Measurements from ENCODE around the gene UFD1. TPM values are rescaled to one million over a fixed set of nuclear protein-coding genes. Genes with fewer than 3 reads are reported as not detected.

The UFD1 gene
- total RNA-seq, 1 experiment from 2014 or later = 57.9 TPM

DNA sequence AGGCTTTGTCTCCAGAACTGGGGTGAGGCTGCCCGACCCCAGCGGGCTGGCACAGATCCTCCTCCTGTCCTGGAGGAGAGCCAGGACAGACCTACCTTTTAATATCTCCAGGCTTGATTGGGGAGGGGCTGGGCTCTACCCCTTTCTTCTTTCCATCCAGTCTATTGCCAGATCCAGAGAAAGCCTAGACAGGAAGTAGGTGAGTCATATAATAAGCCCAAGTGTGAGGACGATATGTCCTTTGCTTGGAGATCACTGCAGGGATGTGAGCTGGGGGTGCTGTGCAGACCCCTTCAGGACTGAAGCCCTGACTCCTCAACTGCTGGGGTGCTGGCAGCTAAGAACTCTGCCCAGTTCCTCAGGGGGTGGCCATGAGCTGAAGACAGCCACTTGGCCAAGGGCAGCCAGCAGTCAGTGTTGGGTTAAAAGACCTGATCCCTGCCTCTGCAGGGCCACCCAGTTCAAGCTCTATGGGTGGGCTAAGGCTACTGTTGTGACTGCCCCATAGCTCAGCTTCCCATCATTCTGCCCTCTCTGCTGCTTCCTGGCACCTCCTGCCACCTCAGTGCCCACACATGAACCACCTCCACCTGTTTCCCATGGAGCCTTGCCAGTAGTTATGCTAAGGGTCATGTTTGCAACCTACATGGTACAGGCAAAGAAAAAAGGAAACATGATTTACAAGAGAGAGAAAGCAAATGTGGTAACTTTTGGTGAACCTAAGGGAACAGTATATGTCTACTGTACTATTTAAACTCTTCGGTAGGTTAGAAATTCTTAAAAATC lies 23.2 kb downstream of the UFD1 start:
- POLR2A ChIA-PET = interaction anchor here (0.7 kb wide), 1 partner anchor 14 kb away, joined by 3 read pairs; no protein-coding TSS in a partner anchor
- CTCF ChIA-PET = no interaction called here
- TF ChIP-seq FOXK1 (CRISPR knock-in tag; IDR thresholded peaks at IDR 0.05) = no peak
- no peak for TF ChIP-seq CREM (CRISPR knock-in tag; IDR thresholded peaks at IDR 0.05)
- TF ChIP-seq, protein P1, sequence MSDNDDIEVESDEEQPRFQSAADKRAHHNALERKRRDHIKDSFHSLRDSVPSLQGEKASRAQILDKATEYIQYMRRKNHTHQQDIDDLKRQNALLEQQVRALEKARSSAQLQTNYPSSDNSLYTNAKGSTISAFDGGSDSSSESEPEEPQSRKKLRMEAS (CRISPR knock-in tag; IDR thresholded peaks at IDR 0.05) = no peak
- TF ChIP-seq TEAD4 (CRISPR knock-in tag; IDR thresholded peaks at IDR 0.05) = no peak
- TF ChIP-seq TEAD1 (CRISPR knock-in tag; IDR thresholded peaks at IDR 0.05) = no peak
- TF ChIP-seq FOXJ3 (CRISPR knock-in tag; IDR thresholded peaks at IDR 0.05; ENCODE audit: borderline replicate concordance) = no peak
- no peak for TF ChIP-seq FOXP1 (CRISPR knock-in tag; IDR thresholded peaks at IDR 0.05; ENCODE audit: borderline replicate concordance)
- TF ChIP-seq ZNF532 (CRISPR knock-in tag; IDR thresholded peaks at IDR 0.05; ENCODE audit: borderline replicate concordance) = no peak
- TF ChIP-seq, protein P2, sequence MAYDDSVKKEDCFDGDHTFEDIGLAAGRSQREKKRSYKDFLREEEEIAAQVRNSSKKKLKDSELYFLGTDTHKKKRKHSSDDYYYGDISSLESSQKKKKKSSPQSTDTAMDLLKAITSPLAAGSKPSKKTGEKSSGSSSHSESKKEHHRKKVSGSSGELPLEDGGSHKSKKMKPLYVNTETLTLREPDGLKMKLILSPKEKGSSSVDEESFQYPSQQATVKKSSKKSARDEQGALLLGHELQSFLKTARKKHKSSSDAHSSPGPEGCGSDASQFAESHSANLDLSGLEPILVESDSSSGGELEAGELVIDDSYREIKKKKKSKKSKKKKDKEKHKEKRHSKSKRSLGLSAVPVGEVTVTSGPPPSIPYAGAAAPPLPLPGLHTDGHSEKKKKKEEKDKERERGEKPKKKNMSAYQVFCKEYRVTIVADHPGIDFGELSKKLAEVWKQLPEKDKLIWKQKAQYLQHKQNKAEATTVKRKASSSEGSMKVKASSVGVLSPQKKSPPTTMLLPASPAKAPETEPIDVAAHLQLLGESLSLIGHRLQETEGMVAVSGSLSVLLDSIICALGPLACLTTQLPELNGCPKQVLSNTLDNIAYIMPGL (CRISPR knock-in tag; IDR thresholded peaks at IDR 0.05) = no peak
- no peak for TF ChIP-seq SMAD4 (CRISPR knock-in tag; IDR thresholded peaks at IDR 0.05)
- no peak for TF ChIP-seq NFYB (CRISPR knock-in tag; conservative IDR thresholded peaks at IDR 0.05; ENCODE audit: low read depth)
- TF ChIP-seq PRDM15 (CRISPR knock-in tag; IDR thresholded peaks at IDR 0.05) = no peak
- H3K27ac Mint-ChIP-seq = no peak overlapping the region
- peaks cover 54% of the 10 kb centered on the region for H3K36me3 Mint-ChIP-seq
- H3K4me3 Mint-ChIP-seq = no peak overlapping the region
- 0 out of 2 replicates have a peak, but pooled peaks cover 4% of the 10 kb centered on the region for H3K4me1 Mint-ChIP-seq
- no peaks in the 10 kb centered on the region for H3K27me3 Mint-ChIP-seq (ENCODE audit: low read depth)
- DNase-seq (ENCODE audit: low spot score) = no peak
- ATAC-seq = no peak
- no peaks in the 10 kb centered on the region for H3K9me3 Mint-ChIP-seq

- ATAC-seq = no peak
- no peak overlapping the region for H3K4me3 Mint-ChIP-seq
- no peak for DNase-seq (ENCODE audit: low spot score)
- ChIA-PET POLR2A (no interaction called here), CTCF (no interaction called here)
- 0 out of 2 replicates have a peak, but pooled peaks cover 4% of the 10 kb centered on the region for H3K4me1 Mint-ChIP-seq
- no peaks in the 10 kb centered on the region for H3K27me3 Mint-ChIP-seq (ENCODE audit: low read depth)
- peaks cover 59% of the 10 kb centered on the region for H3K36me3 Mint-ChIP-seq
- H3K27ac Mint-ChIP-seq = no peak overlapping the region
- no peaks in the 10 kb centered on the region for H3K9me3 Mint-ChIP-seq
- TF ChIP-seq ZBTB43 (CRISPR knock-in tag; IDR thresholded peaks at IDR 0.05) (no peak), CBFB (CRISPR knock-in tag; IDR thresholded peaks at IDR 0.05; ENCODE audit: low read depth) (no peak), AR (CRISPR knock-in tag; IDR thresholded peaks at IDR 0.05) (no peak), ZNF396 (CRISPR knock-in tag; IDR thresholded peaks at IDR 0.05; ENCODE audit: borderline replicate concordance) (no peak), NR3C1 (CRISPR knock-in tag; conservative IDR thresholded peaks at IDR 0.05; ENCODE audit: low read depth) (no peak)
Measured at GRCh38 chr22:19455033-19455432, 24.0 kb downstream of the UFD1 start.
